IPS-18c (cell line): ENCODE results near the gene CDKN1B.

Experiments used
- H3K4me3 ChIP-seq: 2 replicates; pipeline ENCODE4 v1.7.0; 2013; ENCODE audit warnings: low read depth, mild to moderate bottlenecking, low read length, moderate library complexity; ENCODE audit not compliant: insufficient read depth
- H3K9me3 ChIP-seq: one replicate; pipeline ENCODE4 v1.6.1; 2013; ENCODE audit warnings: mild to moderate bottlenecking, low read length, moderate library complexity; ENCODE audit not compliant: control insufficient read depth, insufficient read depth

CDKN1B gene

DNA sequence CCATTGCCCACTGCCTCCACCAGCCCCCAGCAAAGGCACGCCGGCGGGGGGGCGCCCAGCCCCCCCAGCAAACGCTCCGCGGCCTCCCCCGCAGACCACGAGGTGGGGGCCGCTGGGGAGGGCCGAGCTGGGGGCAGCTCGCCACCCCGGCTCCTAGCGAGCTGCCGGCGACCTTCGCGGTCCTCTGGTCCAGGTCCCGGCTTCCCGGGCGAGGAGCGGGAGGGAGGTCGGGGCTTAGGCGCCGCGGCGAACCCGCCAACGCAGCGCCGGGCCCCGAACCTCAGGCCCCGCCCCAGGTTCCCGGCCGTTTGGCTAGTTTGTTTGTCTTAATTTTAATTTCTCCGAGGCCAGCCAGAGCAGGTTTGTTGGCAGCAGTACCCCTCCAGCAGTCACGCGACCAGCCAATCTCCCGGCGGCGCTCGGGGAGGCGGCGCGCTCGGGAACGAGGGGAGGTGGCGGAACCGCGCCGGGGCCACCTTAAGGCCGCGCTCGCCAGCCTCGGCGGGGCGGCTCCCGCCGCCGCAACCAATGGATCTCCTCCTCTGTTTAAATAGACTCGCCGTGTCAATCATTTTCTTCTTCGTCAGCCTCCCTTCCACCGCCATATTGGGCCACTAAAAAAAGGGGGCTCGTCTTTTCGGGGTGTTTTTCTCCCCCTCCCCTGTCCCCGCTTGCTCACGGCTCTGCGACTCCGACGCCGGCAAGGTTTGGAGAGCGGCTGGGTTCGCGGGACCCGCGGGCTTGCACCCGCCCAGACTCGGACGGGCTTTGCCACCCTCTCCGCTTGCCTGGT is at the start of gene CDKN1B:
Gene CDKN1B, plus strand, starts transcription at position 576 of the 793 bp plus-strand sequence. CDS start 472 bp downstream, outside the sequence.
- H3K9me3 ChIP-seq: no peaks in the 10 kb centered on the region
- peak within 1 kb of the TSS; percentile 95 for H3K4me3 ChIP-seq

DNA sequence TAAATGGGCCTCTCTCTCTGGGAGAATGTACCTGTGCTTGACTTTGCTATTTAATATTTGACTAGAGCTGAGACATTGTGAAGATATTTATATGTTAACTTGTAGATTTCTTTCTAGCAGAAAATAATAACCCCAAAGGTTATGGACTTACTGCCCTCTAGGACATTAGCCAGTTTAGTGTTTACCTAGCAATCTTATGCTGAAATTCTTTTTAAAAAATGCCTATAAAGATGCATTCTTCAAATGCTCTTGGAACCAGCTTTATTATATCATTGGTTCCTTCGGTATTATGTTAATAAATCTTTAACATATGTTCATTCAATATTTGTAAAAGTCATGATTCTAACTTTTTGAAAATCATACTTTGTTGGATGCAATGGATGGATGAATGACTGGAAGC is 49.2 kb upstream of the CDKN1B start:
- Histone ChIP-seq H3K4me3 (no peak overlapping the region), H3K9me3 (no peaks in the 10 kb centered on the region)

DNA sequence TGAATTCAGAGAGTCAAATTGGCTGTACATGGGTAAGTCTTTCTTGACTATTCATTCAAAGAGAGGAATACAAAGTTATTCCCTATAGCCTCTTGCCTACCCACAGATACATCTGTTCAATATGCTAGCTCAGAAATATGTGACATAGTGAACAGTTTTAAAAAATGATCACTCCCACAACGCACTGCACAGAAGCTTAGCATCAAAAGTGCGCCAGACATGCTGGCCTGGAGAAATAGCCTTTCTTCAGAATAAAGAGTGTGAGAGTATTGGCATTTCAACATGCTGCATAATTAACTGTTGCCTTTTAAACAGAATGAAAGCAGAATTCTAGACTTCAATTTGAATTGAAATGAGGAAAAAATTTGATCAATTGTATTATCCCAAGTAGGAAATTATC is 48.1 kb upstream of the CDKN1B start:
- H3K9me3 ChIP-seq: no peaks in the 10 kb centered on the region
- H3K4me3 ChIP-seq: no peak overlapping the region

DNA sequence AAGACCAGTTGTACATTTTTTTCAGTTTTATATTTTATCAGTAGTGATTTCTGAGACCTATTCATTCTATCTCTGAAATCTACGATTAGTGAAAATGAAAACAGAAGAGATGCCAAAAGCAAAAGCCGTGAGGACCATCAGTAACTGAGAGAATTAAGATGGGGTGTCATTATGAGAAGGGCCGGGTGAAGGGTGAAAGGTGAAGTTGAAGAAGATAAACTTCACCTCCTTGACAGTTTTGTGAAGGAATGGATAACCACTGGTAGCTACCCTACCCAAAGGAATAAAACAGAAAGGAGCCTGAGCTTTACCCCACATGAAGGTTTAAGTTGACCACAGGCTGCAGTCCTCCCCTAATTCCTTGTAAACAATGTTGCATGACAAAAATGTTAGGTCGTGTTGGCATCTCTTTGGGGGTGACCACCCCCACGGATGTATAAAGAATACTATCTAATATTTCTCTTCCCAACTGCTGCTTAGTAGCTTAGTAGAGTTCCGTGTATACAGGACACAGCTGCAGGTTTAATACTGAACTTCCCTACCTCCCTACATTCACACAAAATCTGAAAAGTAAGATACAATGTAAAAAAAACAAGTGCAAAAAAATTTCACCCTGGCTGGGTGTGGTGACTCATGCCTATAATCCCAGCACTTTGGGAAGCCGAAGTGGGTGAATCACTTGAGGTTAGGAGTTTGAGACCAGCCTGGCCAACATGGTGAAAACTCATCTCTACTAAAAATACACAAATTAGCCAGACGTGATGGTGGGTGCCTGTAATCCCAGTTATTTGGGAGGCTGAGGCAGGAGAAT is 45.1 kb upstream of the CDKN1B start:
- Histone ChIP-seq H3K9me3 (no peaks in the 10 kb centered on the region), H3K4me3 (no peak overlapping the region)

DNA sequence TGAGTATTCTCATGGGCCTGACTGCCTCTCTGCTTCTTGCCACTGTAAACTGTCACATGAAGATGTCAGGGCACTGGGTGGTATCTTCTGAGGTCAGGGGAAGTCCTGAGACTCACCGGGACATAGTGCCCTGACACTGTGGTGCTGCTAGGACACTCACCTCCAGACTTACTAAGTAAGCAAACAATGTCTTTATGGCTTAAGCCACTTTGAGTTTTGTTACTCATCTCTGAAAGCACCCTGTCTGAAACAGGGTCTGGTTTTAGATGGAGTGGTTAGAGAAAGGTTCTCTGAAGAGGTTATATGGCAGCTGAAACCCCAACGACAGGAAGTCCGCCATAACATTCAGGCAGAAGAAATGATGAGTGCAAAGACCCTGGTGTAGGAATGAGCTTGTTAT is 43.9 kb upstream of the CDKN1B start:
- Histone ChIP-seq H3K4me3 (no peak overlapping the region), H3K9me3 (no peaks in the 10 kb centered on the region)

DNA sequence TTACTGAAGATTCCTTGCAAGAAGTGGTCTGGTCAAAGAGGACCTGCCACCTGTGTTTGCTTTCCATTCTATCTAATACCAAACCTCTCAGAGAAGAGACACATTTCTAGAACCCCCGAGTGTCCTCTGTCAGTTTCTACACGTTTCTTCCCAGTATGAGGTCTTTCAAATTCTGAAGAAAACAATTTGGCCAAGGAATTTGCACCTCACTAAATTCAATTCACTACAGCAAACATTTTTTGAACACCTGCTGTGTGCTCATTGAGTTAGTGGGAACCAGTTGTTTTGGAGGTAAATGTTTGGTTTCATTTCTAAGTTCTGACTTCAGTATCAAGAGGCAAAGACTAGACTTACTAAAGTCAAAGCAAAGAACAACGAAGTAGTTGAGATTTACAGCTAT is 40.6 kb upstream of the CDKN1B start:
- no peak overlapping the region for H3K4me3 ChIP-seq
- H3K9me3 ChIP-seq: no peaks in the 10 kb centered on the region

DNA sequence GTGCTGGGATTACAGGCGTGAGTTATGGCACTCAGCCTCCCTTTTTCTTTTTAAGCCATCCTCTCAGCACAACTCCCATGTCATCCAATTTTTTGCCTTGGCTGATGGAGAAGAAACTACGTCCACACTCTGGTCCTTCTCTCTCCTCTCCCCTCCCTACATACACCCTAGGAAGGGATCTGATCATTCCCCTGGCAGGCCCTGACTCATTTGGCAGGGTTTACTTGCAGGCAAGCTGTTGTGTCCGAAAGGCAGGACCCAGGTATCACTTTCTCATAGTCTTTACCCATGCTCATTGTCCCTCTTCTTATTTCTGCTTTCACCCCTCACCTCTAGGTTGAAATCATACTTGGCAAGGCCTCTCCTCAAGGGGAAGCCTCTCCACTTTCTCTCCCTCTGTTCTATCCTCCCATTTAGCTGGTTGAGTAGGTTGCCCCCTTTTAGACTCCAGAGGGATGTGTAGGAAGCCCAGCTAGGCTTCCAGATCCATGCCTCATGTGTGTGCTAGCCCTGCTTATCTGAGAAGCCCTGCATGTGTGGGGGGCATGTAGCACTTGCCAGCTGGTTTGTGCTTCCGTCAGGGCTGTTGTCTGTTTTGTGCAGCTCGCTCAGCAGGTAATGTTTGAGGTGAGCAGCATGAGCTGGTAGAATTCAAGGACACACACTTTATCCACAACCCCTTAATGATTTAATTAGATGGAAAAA is 36.0 kb upstream of the CDKN1B start:
- Histone ChIP-seq H3K4me3 (no peak overlapping the region), H3K9me3 (no peaks in the 10 kb centered on the region)

DNA sequence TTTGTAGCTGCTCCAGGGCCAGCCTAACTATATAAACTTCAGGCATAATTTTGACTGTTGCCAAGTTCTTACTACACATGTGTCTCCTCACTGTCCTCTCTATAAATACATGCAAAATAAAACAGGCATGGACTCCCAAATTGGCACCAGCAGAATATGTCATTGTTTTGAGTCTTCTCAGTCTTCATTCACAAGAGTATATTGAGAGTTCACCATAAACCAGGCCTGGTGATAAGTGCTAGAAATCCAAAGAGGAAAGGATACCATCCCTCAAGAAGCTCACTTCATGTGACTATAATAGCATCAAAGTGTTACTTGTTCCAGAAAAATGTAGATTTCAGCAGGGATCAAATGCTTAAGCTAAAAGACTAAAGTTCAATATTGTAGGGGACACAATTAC is 34.9 kb upstream of the CDKN1B start:
- H3K9me3 ChIP-seq: no peaks in the 10 kb centered on the region
- H3K4me3 ChIP-seq: no peak overlapping the region

DNA sequence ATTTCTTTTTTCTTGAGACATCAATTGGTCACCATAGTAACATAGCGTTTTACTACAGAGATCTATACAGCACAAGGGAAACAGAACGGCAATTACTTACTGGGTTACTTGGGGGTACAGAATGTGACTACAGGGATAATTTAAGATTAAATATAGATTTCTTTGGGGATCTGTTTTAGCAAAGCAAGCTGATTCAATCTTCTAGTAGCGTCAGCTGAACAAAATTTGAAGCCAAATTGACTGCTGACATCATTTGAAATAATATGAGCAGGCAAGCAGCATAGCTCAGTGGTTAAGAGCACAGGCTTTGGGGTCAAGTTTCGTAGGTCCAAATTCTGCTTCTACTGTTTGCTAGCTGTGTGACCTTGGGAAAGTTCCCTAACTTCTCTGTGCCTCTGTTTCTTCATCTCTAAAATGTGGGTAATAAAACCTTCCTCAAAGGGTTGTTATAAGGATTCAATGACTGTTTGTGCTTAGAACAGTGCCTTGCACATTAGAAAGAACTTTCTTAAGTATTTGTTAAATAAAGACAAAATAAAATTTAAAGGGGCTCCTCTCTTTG is 34.0 kb upstream of the CDKN1B start:
- peak overlapping the region; percentile 49; the same call in 1 of the 2 replicates for H3K4me3 ChIP-seq
- H3K9me3 ChIP-seq: no peaks in the 10 kb centered on the region

DNA sequence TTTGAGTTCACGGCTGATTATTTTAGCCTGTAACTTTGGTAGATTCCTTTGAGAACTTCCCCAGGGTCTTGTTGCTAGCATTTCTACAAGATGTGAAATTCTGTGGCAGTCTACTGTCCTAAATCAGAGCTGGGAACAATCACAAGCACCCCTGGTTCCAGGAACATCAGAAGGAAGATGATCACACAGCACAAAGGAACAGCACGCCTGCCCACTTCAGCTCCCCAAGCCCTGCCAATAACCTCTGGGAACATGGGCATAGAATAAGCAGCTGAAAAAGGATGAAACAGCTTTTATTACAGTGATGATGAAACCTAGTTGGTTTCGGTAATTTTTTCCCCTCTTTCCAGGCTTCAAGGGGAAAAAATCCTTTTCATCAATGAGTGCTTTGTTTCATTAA is 33.4 kb upstream of the CDKN1B start:
- Histone ChIP-seq H3K9me3 (no peaks in the 10 kb centered on the region), H3K4me3 (peak overlapping the region; percentile 49)

DNA sequence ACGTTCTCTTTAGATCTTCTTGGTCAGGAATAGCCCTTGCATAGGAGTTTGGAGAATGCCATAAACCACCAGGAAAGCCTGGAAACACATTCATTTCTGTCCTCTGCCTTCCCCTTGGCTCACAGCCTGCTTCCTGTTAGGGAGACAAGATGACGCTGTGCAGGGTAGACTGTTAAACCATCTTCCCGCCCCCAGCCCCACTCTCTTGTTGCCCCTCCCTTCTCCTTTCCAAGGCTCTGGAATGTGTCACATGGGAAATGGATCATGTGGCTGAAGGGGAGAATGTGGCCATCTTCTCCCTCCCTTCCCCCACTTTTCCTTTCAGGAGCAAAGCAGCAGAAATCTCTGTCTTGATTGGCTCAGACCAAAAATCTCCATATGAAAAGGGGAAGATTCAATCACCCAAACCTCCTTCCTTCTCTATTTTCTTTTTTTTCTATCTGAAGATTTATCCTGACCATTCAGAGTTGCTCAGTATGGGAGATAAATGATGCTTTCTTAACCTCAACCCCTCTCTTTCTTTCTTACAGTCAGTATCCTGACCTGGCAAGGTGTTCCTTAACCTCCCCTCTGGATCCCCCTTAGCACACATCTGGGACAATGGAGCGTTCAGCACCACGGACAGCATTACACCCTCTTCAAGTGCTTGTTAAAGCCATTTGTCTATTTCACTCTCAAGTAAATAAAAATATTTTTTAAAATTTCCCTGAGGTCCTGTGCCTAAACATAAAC is 32.6 kb upstream of the CDKN1B start:
- no peaks in the 10 kb centered on the region for H3K9me3 ChIP-seq
- peak overlapping the region; percentile 49 for H3K4me3 ChIP-seq

DNA sequence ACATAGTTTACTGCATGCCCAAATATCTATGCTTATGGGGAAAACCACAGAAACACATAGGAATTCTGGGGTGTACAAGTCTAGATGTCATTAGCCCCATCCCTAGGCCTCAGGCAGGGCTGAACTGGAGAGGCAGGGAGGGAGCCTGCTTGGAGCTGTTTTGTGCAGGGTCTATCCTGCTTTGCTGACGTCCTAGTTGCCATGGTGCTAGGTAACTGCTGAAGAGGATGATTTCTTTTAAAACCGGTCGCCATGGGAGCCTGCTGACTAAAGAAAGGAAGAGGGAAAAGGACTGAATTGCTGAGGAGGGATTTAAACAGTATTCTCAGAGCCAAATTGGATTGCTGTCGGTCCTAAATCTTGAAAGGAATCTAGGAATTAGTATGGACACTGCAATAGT is 31.9 kb upstream of the CDKN1B start:
- Histone ChIP-seq H3K4me3 (no peak overlapping the region; the same call in 1 of the 2 replicates), H3K9me3 (no peaks in the 10 kb centered on the region)

DNA sequence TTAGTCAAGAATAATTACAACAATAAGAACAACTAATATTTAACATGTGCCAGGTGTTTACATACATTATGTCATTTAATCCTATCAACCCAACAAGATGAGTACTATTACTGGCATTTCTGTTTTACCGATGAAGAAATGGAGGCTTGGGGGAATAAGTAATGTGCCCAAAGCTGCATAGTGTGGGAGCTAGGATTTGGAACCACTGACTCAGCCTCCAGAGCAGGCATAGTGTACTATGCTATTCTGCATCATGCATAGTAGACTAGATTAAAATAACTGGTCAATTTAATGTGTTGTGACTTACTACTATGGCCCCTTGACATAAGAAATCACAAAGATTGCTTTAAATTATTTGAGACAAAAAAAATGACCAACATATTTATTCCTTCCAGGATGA is 30.7 kb upstream of the CDKN1B start:
- H3K4me3 ChIP-seq: no peak overlapping the region
- no peaks in the 10 kb centered on the region for H3K9me3 ChIP-seq

DNA sequence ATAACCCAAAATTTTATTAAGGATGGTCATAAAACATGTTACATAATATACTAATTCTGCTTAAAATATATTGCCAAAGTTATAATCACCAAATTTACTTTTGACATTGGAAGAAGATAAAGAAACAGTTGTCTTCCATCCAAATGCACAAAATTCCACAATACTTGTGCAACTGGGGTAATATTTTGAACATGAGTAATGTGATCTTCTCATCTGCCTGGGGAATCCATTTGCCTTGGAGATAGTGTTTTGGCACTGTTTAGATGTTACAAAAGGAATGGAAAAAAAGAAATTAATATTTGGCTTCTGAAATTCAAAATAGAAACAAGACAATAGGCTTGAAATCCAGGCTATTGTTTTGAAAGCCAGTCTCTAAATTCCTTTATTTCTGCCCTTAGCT is 30.2 kb upstream of the CDKN1B start:
- no peak overlapping the region for H3K4me3 ChIP-seq

DNA sequence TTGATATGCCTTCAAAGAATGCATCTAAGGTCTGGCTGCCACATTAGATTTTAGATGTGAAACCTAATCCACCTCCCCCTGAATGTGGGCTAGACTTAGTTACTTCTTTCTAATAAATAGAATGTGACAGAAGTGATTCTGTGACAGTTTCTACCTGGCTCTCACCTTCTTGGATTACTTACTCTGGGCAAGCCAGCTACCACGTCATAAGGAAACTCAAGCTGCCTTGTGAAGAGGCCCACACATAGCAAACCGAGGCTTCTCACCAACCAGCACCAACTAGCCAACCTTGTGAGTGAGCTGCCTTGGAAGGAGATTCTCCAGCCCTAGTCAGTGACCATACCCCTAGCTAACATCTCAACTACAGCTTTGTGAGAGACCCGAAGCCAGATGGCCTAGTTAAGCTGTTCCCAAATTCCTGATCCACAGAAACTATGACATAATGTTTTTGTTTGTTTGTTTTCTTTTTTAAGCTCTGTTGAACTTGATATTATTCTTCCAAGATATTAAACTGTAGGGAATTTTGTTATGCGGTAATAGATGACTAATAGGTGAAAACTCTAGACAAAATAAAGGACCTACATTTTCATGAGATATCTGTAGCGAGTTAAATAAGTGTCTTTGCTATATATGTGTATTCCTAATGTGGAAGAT is 27.4 kb upstream of the CDKN1B start:
- no peak overlapping the region for H3K4me3 ChIP-seq
- no peaks in the 10 kb centered on the region for H3K9me3 ChIP-seq

More for the DNA sequence above, 30.2 kb upstream of the CDKN1B start:
- H3K9me3 ChIP-seq: no peaks in the 10 kb centered on the region

DNA sequence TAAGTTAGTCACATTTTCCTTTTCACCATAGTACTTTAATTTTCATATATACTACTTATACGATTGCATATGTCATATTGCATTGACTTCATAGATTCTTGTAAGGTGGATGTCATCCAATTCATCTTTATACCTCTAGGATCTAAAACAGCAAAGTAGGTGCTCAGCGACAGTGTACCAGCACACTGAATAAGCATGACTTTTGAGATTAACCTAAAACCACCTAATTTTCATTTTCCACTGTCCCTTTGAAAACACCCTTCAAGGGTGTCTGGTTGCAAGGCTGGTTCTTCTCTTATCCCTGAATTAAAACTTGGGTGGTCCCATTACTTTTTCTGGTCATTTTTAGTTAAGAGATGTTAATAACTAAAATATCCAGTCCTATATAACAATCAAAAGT is 25.6 kb upstream of the CDKN1B start:
- Histone ChIP-seq H3K4me3 (no peak overlapping the region), H3K9me3 (no peaks in the 10 kb centered on the region)
